Stimulated activated CD4-positive, alpha-beta T cell treated with anti-CD3 and anti-CD28 coated beads, Interleukin-2, amount 100 ng/mL, for 24 hours (primary cell): ENCODE data around the gene ALG9.
A peak's percentile ranks its signal among the peaks of the same experiment; 100 is the strongest.
"Not testable (repeated sequence)": the region's sequence is repeated elsewhere in the genome, so short reads cannot be mapped to it uniquely, and the experiment has no call there.

Experiments
- DNase-seq, 2 donors: peaks; one replicate each; pipeline ENCODE4 v3.0.0-alpha.2; 2020

ALG9 gene

DNA sequence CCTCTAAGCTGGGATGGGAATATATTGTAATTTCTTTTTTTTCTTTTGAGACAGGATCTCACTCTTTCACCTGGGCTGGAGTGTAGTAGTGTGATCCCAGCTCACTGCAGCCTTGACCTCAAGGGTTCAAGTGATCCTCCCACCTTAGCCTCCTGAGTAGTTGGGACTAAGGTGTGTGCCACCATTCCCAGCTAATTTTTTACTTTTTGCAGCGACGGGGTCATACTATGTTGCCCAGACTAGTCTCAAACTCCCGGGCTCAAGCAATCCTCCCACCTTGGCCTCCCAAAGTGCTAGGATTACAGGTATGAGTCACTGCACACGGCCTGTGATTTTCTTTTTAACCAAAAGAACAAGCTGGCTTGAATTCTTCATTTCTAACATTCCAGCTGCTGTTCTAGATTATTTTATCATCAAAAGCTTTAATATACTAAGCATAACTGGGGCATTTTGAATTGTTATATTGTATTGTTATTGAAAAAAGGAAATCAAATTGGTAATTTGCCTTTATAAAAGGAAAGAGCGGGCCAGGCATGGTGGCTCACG, 78.4 kb downstream of the ALG9 start:
- no peak for DNase-seq

GRCh38 chr11:111792314-111792713, 79.1 kb downstream of the ALG9 start:
- DNase-seq = no peak

- no peak for DNase-seq
Measured at GRCh38 chr11:111788464-111788863, 82.9 kb downstream of the ALG9 start.

- no peak for DNase-seq
Measured at GRCh38 chr11:111788051-111788450, 83.3 kb downstream of the ALG9 start.

DNA sequence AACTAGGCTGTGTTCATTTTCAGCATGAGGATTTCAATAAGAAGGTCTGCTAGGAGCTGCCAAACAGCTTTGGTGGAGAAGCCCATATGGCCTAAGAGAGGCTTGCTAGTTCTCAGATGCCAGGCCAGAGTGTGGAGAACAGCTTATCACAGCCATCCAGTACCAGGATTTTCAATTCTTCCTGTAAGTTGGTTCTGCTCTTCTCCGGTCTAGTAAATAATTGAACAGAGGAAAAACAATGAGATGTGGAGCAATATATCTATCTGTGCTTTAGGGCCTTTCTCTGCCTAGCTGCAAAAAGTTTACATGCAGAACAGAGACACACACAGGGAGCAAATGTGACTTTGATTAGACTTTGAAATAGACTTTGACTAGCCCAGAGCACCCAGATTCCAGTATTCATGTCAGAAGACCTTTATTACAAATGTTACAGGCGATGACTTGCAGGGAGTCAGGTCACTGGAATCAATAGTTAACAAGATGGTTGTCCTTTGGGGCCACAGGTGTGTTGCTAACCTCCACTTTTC, 85.4 kb downstream of the ALG9 start:
- DNase-seq = no peak

DNA sequence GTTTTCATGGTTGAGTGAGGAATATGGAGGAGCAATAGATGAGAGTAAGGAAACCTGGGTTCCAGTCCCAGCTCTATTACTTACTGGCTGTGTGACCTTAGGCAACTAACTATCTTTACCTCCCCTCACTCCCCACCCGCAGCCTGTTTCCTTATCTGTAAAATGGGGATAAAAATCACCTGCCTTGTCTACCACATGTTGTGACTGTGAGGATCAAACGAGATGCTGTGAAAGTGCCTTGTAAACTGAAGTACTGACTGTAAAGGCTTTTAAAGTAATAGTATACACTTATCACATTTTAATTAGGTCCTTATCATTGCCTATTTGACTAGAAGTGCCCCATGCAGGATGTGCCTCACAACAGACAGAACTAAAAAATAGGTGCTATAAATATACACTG, 86.3 kb downstream of the ALG9 start:
- DNase-seq = no peak

DNA sequence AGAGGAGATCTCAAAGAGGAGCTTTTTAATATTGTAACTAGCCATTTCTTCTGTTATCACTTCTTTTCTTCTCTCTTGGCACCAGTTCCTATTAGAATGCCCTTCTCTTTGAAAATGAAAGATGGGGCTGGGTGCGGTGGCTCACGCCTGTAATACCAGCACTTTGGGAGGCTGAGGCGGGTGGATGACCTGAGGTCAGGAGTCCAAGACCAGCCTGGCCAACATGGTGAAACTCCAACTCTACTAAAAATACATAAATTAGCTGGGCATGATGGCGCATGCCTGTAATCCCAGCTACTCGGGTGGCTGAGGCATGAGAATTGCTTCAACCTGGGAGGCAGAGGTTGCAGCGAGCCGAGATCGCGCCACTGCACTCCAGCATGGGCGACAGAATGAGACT, 87.1 kb downstream of the ALG9 start:
- not testable (repeated sequence) for DNase-seq

DNA sequence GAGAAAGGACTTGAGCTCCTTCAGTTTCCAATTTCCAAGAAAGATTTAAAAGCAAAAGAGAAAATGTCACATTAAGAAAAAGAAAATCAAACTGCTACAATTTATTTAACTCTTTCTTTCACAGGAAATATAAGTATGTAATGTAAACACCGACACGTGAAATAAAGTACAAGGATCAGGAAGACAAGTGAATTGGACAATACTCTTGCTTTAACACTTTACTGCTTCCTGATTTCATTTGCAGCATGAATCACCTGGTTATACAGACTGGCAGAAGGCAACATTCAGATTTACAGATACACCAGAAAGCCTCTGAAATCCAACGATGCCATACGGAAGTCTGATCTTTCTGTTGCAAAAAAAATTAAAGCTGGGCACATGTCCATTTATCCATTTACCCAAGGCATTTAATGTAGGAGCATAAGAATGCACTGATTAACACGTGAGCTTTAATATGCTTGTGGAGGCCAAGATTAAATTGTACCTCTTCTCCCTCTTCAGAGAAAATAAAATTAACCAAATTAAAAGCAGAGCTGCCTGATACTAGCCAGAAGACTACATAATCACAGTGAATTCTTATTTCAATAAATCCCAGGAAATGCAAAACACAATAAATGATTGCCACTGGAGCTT, 89.2 kb downstream of the ALG9 start:
- no peak for DNase-seq

GRCh38 chr11:111779118-111779517, 92.3 kb downstream of the ALG9 start:
- no peak for DNase-seq

DNA sequence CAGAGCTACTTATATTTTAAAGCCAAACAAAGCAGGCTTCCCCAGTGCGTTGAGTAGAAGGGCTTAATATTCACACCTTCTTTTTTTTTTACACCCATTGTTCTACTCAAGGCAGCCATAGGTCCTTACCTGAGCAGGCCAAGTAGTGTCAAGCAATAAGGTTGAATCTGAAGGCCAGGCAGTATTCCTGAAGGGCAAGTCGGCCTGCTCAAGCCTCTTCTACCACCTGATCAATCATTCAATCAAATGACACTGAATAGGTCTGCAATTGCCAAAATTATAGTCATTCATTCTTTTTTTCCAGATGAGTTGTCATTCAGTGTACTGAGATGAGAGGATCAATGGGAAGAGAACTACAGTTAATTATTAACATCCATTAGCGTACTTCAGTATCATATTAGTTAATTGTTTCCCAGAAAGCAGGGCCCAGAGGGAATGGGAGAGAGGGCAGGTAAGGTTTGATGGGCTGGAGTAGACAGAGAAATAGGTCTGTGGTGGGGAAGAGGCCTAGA, 93.3 kb downstream of the ALG9 start:
- no peak for DNase-seq

DNA sequence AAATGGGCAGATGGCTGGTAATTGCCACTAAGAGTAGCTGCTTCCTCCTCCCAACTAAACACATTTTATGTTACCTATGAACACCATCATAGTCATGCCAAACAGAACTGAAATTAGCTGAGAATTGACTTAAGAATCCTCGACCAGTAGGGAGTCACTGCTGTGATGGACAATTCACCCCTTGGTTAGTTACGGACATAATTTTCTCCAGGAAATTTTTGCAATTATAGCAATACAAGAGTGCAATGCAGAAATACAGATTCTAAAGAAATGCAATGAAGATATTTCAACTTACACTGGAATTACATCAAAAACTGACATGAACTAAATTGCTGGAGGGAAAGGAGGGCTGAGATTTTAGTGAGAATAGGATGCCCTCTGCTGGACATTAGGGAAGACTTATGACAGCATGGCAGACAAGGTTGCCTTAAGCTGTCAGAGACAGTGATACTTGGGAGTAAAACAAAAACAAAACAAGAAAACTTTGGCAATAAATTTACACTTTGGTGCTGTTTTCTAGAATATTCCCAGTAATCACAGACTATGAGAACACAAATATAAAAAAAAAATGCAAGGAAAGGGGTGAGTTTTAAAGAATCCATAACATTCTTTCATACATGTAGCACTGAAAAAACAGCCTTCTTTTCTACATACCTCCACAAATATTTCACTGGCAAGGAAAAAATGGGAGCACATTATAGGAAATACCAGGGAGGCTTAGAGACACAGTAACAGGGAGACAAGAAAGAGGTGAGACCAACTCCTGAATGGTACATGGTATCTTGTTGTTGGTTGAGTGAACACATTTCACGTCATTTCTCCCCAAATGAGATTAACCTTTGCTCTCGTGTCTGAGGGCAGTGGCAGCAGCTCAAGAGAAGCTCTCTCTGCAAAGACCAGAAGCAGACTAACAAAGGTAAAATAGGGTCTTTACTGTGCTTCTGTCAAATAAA, 94.0 kb downstream of the ALG9 start:
- DNase-seq = no peak

DNA sequence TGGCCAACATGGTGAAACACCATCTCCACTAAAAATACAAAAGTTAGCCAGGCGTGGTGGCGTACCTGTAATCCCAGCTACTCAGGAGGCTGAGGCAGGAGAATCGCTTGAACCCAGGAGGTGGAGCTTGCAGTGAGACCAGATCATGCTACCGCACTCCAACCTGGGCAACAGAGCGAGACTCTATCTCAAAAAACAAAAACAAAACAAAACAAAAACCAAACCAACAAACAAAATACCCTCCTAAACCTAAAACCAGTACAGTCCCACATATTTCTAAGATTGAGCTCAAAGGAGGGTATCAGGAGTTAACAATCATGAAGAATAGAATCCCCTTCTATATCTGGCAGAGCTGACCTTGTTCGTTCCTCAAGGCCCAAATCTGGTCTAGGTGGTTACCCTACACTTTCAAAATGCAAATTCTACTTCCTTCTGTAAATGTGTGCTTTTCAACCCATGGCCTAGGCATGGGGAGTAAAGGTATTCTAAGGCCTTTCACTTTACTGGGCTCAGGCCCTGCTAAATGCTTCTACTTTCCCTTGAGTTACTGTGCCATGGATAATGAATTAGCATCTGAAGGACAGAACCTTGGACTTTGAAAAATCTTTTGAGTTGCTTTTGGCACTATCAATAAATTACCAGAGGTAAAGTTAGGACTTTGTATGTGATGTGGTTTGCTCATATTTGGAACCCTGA, 94.8 kb downstream of the ALG9 start:
- no peak for DNase-seq

- DNase-seq = no peak
Measured at GRCh38 chr11:111774955-111775710, 96.2 kb downstream of the ALG9 start.

- DNase-seq = no peak
Measured at GRCh38 chr11:111772535-111772934, 98.8 kb downstream of the ALG9 start.

DNA sequence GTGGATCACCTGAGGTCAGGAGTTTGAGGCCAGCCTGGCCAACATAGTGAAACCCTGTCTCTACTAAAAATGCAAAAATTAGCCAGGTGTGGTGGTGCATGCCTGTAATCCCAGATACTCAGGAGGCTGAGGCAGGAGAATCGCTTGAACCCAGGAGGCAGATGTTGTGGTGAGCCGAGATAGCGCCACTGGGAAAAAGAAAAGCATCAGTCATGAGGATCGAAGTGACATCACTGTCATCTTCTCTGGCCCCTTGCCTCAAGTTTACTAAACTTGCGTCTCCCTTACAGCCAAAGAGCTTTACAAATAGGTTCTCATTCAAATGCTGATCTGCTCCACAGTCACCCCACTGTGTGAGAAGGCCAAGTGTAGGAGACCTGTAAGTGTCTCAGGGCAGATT, 100.2 kb downstream of the ALG9 start:
- DNase-seq = not testable (repeated sequence)

- no peak for DNase-seq
Measured at GRCh38 chr11:111770581-111771134, 100.7 kb downstream of the ALG9 start.

DNA sequence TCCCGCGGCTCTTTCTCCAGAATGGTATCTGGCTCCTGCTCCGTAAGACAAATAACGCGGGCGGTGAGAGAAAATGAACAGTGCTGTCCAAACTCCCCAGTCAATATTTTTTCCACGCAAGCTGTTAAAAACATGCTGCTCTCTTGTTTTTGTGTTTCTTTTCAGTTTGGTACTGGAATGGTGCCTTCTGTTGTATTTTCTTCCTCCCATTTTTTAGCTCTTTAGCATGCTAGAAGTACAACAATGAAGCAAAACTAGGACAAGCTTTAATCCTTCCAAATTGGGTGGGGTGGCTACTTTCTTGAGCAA, 104.6 kb downstream of the ALG9 start:
- DNase-seq = no peak

GRCh38 chr11:111765984-111766833, 105.2 kb downstream of the ALG9 start, which contains the start of gene PPP2R1B:
TSS of gene PPP2R1B (minus strand) at chr11:111766389. CDS start at chr11:111766361, 28 bp downstream.
- peak; percentile 77 to 78 for DNase-seq

DNA sequence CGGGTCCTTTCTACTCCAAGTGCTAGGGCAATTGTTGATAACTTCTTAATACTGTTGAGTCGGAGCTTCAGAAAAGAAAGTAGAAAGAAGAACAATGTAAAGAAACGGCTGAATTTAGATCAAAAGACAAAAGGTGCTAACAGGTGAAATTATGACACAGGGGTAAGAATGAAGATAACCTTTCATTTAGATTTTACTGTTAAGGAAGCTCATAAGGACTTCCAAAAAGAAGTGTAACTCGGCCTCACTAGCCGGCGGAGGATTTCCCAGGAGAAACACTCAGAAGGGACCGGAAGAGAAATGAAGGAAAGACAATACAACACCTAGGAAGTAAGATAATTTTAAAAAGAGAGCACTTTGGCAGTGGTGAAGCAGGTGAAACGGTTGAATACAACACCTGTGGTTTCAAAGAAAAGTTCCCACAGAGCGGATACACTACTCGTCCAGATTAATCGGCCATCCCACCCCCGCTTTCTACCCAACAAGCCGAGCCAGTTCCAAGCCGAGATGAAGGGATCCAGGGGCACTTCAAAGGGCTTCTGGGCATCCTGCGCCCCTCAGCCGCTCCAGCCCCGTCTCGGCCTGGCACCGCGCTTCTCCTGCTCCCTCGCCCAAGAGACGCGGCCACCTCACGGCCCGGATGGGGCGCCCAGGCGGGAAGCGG, 105.9 kb downstream of the ALG9 start:
- DNase-seq = no peak

DNA sequence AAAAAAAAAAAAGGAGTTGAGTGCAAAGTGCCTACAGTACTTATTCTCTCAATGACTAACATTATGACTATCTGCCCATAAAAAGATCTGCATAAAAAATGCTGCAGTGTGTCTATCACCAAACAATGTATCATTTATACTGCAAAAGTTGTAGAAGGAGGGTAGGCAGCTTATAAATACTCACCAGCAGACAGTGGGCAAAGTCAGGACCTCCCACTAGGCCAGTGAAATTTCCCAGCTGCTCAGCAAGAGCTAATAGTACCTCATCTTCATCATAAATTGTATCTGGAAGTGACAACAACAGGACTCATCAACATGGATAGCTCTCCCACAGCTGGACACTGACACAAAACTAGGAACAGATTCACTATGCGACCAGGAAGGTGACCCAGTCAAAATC, 106.8 kb downstream of the ALG9 start:
- DNase-seq = no peak
